ENCODE results near the gene CCAR1.
"Not testable (repeated sequence)": the region's sequence is repeated elsewhere in the genome, so short reads cannot be mapped to it uniquely, and the experiment has no call there.

DNA sequence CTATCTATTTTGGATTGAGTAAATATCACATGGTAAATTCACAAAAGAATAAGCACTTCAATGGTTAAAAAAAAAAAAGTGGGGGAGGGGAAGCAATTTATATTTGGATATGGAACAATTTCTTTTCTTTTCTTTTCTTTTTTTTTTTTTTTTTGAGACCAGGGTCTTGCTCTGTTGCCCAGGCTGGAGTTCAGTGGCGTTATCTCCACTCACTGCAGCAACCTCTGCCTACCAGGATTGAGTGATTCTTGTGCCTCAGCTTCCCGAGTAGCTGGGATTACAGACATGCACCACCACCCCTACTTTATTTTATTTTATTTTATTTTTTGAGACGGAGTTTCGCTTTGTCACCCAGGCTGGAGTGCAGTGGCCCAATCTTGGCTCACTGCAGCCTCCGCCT, 12.1 kb upstream of the CCAR1 start:
- not testable (repeated sequence) for TF ChIP-seq ZNF592 (IDR thresholded peaks at IDR 0.05); EZH2 (IDR thresholded peaks at IDR 0.05; ENCODE audit: borderline replicate concordance, control insufficient read depth, low read depth, low read length)
